ENCODE data around the gene ANO2.

ANO2 gene

GRCh38 chr12:5582018-5582417 is 363.0 kb downstream of the ANO2 start:
- no peak for DNase-seq (ENCODE audit: low read depth)

DNA sequence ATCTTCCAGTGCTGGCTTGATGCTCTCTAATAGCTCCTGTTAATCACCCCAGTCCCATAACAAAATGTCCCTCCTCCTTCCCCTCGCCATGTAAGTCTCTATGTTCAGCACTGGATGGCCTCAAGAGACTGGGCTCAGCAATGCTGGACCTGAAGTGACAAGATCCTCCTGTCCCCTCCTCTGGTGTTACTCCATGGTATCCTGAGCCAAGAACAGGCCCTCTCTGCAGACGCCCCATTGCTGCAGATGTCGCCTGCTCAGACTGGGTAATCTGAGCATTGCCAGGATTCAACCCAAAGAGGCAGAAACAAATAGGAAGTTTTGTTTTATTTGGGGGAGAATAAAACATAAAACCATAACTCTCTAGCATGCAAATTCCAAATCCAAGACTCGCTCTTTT is 363.4 kb downstream of the ANO2 start:
- DNase-seq (ENCODE audit: low read depth) = no peak

- no peak for DNase-seq (ENCODE audit: low read depth)
These were observed 364.0 kb downstream of the ANO2 start for GRCh38 chr12:5581019-5581418.

GRCh38 chr12:5578775-5579174 is 366.3 kb downstream of the ANO2 start:
- DNase-seq (ENCODE audit: low read depth) = no peak

DNA sequence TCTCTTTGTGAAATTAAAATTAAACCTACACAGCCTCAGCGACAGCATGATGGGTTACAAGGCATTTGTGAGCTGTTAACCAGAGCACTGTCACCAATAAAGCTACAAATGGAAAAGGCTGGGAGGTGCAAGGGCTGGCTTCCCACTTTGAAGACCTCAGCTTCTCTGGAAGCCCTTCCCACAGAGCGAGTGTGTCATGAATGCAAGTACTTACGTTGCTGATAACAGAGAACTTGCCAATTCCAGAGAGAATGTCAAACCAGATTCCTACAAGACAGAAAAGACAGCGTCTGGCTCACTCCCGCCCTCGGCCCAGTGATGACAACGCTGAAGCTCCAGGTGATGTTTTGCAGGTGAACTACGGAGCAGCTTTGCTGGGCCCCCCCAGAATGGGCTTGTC is 367.3 kb downstream of the ANO2 start:
- no peak for DNase-seq (ENCODE audit: low read depth)

DNA sequence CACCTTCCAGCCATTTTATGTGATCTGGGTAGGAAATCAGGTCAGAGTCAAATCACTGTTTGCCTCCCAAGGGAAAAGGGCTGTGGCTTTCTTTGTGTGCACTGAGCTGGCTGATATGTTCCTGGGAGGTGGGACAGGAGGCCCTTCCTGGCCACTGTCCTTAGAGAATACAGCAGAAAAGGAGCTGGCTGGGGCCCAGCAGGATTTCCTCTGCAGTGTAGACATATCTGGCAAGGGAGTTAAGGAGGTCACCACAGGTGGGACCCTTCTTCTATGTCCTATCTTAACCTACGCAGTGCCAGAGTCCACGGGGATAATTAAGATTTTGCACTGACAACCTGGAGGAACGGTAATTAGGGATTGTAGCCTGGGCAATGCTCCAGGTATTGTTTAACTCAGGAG is 367.8 kb downstream of the ANO2 start:
- no peak for DNase-seq (ENCODE audit: low read depth)

DNA sequence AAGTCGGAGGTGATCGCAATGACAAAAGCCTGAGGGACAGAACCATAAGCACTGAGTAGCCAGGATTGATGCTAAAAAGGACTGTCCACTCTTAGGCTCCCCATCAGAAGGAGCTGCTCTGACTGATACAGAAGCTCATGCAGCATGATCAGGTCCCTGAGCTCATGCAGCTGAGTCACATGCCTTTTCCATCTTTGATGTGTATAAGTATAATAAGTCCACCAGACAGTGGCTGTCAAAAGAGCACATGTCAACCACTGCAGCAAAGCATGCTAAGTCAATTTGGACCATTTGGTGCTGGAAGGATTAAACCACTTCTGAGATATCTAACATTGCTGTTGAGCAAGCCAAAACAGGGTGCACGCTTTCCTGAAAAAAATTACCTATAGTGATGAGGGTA is 369.1 kb downstream of the ANO2 start:
- no peak for DNase-seq (ENCODE audit: low read depth)

- no peak for DNase-seq (ENCODE audit: low read depth)
These were observed 369.8 kb downstream of the ANO2 start for GRCh38 chr12:5575232-5575631.

DNA sequence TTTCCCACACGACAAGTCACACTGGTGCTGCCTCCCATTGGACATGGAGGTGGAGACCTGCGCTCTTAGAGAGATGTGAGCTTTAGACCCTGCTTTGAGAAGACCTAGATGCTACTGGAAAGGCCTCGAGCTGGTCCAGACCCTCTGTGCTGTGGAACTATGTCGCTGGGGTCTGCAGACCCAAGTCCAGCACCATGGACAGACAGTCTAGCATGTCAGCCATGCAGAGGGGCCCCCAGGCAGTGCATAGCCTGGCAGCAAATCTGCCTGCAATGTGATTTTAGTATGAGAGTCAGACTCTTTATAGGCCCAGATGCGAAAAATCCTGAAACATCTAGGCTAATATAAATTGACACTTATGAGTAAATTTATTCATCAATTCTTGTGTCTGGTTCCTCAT is 371.7 kb downstream of the ANO2 start:
- no peak for DNase-seq (ENCODE audit: low read depth)

- no peak for DNase-seq (ENCODE audit: low read depth)
These were observed 373.9 kb downstream of the ANO2 start for GRCh38 chr12:5571115-5571514.

- DNase-seq (ENCODE audit: low read depth) = no peak
These were observed 374.6 kb downstream of the ANO2 start for GRCh38 chr12:5570416-5570815.

DNA sequence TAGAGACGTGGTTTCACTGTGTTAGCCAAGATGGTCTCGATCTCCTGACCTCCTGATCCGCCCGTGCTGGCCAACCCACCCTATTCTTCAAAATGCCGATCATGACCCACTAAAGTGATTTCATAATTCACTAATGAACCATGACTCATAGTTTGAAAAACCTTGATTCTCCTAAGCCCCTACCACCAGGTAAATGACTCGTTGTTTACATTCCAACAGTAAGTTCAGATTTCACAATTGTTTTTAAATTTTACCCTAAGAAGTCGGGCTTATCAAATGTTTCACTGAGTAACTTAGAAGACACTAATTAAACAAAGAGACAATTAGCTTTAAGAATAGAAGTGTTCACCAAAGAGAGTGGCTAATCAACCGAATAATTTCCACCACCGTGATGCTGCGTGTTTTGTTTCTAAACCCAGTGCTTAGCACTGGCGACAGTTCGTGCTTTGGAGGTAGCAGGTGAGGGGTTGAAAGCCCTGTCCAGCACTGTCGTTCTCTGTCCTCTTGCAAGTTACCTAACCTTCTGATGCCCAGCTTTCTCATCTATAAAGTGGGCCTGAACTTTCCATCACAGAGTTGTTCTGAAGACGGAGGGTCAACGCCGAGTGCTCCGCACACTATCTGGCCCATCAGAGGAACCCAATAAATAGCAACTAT is 376.6 kb downstream of the ANO2 start:
- no peak for DNase-seq (ENCODE audit: low read depth)

DNA sequence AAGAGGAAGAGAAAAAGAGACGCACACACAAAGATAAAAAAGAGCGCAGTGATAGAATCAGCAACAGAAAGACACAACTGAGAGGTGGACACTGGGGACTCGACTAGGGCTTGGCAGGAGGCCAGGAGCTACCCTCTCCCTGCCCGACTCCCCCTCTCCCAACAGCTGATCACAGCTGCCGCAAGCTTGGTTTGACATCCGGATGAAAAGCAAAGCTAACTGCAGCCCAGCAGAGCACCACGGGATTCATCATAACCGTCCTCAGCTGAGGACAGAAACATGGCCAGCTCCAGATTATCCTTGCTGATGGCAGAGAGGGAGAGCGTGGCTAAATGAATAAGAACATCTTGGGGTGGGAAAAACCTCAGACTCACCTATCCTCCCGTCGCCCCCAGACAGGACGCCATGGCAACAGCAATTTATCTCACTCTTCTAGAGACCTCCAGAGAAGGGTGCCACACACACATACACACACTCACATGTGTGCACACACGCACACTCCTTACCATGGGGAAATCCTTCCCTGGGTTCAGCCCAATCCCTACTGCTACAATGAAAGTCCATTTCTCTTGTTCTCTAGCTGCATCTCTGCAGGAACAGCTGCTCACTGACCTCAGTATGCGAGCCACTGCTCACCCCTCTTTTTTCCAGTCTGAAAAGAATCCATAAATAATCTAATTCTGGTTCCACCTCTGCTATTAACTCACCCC is 377.9 kb downstream of the ANO2 start:
- no peak for DNase-seq (ENCODE audit: low read depth)

GRCh38 chr12:5565933-5566599 is 379.0 kb downstream of the ANO2 start:
- DNase-seq (ENCODE audit: low read depth) = no peak

DNA sequence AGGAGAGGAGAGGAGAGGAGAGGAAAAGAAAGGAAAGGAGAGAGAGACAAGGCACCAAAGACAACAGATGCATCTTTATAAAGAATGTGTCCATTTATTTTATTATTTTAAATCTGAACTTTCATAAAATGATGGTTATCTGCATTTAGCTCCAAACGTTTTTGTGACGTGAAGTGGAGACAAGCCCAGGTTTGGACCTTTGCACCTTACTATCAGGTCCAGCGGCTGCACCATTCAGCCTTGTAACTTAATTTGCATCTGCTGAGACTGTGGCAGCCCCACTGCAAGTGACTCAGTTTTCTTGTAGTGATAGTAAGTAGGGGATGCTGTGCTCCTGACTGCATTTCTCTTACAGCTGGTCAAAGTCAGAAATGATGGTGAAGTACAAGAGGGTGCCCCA is 382.5 kb downstream of the ANO2 start:
- DNase-seq (ENCODE audit: low read depth) = no peak

GRCh38 chr12:5561846-5562245 is 383.2 kb downstream of the ANO2 start:
- no peak for DNase-seq (ENCODE audit: low read depth)

- DNase-seq (ENCODE audit: low read depth) = no peak
These were observed 384.0 kb downstream of the ANO2 start for GRCh38 chr12:5561057-5561456.

- DNase-seq (ENCODE audit: low read depth) = no peak
These were observed 384.8 kb downstream of the ANO2 start for GRCh38 chr12:5560265-5560664.

GRCh38 chr12:5557906-5558305 is 387.2 kb downstream of the ANO2 start:
- no peak for DNase-seq (ENCODE audit: low read depth)

DNA sequence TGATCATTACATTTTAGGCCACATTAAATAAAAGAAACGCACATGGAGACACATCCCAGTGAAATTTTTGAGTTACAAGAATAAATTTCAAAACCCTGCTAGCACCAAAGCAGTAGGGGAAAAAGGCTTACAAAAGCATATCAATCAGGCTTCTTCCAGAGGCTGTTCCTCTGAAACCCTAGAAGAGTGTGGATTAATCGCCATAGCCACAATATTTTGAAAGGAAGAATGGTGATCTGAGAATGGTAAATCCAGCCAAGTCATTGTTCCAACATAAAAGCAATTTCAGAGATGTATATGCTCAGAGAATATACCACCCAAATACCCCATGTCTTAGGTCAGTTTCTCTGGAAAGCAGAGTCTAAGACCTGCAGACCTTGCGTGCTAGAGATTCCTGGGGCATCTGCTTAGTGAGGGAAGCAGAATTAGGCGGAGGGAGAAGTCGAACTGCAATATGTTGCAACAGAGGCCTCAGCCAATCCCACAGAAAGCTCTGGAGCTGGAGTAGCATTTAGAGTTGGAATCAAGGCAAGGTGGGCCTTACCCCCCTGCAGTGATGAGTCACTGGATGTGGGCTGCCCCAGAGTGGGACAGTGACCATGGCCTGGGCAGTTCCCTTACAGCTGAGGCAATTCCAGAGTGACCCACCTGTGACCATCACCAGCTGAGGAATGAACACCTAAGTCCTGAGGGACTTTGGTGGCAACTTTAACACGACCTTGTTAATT is 387.9 kb downstream of the ANO2 start:
- no peak for DNase-seq (ENCODE audit: low read depth)

DNA sequence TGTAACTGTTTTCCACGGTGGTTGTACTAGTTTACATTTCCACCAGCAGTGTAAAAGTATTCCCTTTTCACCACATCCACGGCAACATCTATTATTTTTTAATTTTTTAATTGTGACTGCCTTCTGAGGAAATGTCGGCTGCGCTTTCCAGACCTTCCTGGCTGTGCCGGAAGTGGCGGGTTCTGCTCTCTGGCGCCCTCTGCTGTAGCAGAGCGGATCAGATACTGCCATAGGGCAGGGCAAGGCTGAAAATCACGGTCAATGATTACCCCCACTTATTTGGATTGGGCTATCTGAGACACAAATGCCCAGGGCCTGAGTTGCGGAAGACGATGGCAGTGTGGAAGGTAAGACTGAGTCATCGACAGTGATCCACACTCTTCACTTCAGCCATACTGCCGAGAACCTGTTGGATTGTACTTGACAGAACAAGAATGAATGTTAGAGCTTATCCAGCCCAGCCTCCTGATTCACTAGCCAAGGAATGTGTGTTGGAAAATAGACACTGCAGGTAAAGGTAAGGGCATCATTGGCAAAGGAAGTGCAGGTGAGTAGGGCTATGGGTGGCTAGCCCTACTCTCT is 388.9 kb downstream of the ANO2 start:
- DNase-seq (ENCODE audit: low read depth) = no peak

DNA sequence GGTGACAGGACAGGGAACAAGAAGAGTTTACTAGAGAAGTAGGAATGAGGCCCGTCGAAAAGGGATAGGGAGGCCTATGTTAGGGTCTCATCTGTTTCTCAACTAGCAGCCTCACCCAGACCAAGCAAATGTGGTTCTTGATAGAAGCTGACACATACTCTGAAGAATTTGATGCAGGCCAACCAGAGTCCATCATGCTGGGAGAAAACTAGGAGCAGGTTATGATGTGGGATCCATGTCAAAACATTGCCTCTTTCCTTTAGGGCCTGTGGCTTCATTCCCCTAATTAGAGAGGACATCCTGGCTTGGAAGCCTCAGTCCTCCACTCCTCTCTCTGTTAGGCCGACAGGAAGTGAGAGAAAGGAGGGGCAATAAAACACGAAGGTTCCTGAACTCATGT is 390.3 kb downstream of the ANO2 start:
- no peak for DNase-seq (ENCODE audit: low read depth)

Measured in T follicular helper cell (primary cell).